A673 (cell line): Measurements from ENCODE around the gene TTLL4. TPM values are rescaled to one million over a fixed set of nuclear protein-coding genes. Genes with fewer than 3 reads are reported as not detected.

Experiments
- BruUV-seq: library from RNA; stranded (reverse); fragments of 400-500 nt; replicated peaks from 2 replicates; lab custom pipeline; 2021; lab: Mats Ljungman, UMichigan
- CTCF ChIA-PET: fragments of 300-600 bp; sonication (Branson Sonifier 250); formaldehyde crosslinking; loops from one replicate; lab custom pipeline; 2022; ENCODE audit warnings: antibody characterized with exemption; lab: Charles Lee
- POLR2A ChIA-PET: fragments of 300-600 bp; sonication (Branson Sonifier 250); formaldehyde crosslinking; loops from one replicate; lab custom pipeline; 2022; ENCODE audit warnings: antibody characterized with exemption; ENCODE audit not compliant: low non-redundant PET; lab: Charles Lee
- DNase-seq: peaks from one replicate; pipeline ENCODE4 v3.0.0-alpha.2; 2015; ENCODE audit warnings: low spot score
- H3K27ac ChIP-seq: fragments of 200-600 bp; sonication (generic); 2 replicates; pipeline ENCODE4 v1.5.1; 2016; ENCODE audit warnings: mixed run types, low read depth, mild to moderate bottlenecking, mixed read lengths, antibody characterized with exemption, low read length; ENCODE audit not compliant: poor library complexity, severe bottlenecking
- H3K27me3 ChIP-seq: fragments of 200-600 bp; sonication (generic); replicated peaks from 2 replicates; pipeline ENCODE4 v1.6.1; 2017; ENCODE audit warnings: mixed run types, low read depth, mild to moderate bottlenecking, mixed read lengths, antibody characterized with exemption, low read length; ENCODE audit not compliant: insufficient read depth, poor library complexity
- H3K36me3 ChIP-seq: fragments of 200-600 bp; sonication (generic); 2 replicates; pipeline ENCODE4 v1.6.1; 2016; ENCODE audit warnings: mixed run types, mild to moderate bottlenecking, mixed read lengths, antibody characterized with exemption, low read length; ENCODE audit not compliant: insufficient read depth, poor library complexity, severe bottlenecking
- H3K4me1 ChIP-seq: fragments of 200-600 bp; sonication (generic); 2 replicates; pipeline ENCODE4 v1.6.1; 2017; ENCODE audit warnings: mixed run types, mild to moderate bottlenecking, mixed read lengths, antibody characterized with exemption, low read length; ENCODE audit not compliant: insufficient read depth, poor library complexity, severe bottlenecking
- H3K4me3 ChIP-seq: fragments of 200-600 bp; sonication (generic); 2 replicates; pipeline ENCODE4 v1.5.1; 2016; ENCODE audit warnings: low read depth, mixed run types, mild to moderate bottlenecking, mixed read lengths, low read length; ENCODE audit not compliant: poor library complexity, severe bottlenecking
- H3K9me3 ChIP-seq: fragments of 200-600 bp; sonication (generic); 2 replicates; pipeline ENCODE4 v1.6.1; 2016; ENCODE audit warnings: mixed run types, low read depth, mild to moderate bottlenecking, mixed read lengths, antibody characterized with exemption, low read length; ENCODE audit not compliant: poor library complexity, severe bottlenecking
- EZH2 ChIP-seq: fragments of 200-600 bp; sonication (generic); IDR thresholded peaks from 2 replicates; pipeline ENCODE4 v1.6.1; 2017; ENCODE audit warnings: borderline replicate concordance, low read depth, mild to moderate bottlenecking, mixed read lengths, antibody characterized with exemption, low read length; ENCODE audit not compliant: poor library complexity, severe bottlenecking
- intact Hi-C: fragments of 100-400 bp; cut with micrococcal nuclease; formaldehyde crosslinking; loops from one replicate; pipeline ENCODE4 v1.10.0; 2022; ENCODE audit not compliant: unreplicated experiment
- total RNA-seq: library from RNA; stranded (reverse); gene quantifications from 2 replicates; pipeline ENCODE4 v1.2.3, GENCODE V29; 2021
- TF ChIP-seq, protein P1 (sequence below): fragments of 300-800, 200-600 bp; sonication (generic); conservative IDR thresholded peaks from 2 replicates; pipeline ENCODE4 v1.5.1; 2017; ENCODE audit warnings: low read depth, mild to moderate bottlenecking, antibody characterized with exemption, low read length, moderate library complexity, mixed read lengths

The TTLL4 gene
- total RNA-seq, 1 experiment from 2014 or later: 100 TPM

DNA sequence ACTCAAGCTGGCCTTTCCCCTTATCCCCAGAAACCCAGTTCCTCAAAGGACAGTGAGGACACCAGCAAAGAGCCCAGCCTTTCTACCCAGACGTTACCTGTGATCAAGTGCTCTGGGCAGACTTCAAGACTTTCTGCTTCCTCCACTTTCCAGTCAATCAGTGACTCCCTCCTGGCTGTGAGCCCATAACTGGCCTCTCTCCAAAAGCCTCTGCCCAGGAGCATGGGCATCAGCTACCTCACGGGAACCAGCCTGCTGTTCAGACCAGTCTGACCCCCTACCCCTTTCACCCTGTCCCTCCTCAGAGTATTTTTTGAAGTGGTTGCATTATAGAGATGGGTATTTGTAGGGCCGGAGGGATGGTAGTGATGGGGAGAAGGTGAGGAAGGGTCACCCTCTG, 43.6 kb downstream of the TTLL4 start:
- no TSS peak for BruUV-seq
- Histone ChIP-seq H3K9me3 (no peaks in the 10 kb centered on the region), H3K4me1 (no peaks in the 10 kb centered on the region), H3K27ac (no peak overlapping the region), H3K4me3 (no peak overlapping the region), H3K36me3 (peaks cover 53% of the 10 kb centered on the region), H3K27me3 (no peaks in the 10 kb centered on the region)
- no peak for TF ChIP-seq EZH2
- TF ChIP-seq, protein P1, sequence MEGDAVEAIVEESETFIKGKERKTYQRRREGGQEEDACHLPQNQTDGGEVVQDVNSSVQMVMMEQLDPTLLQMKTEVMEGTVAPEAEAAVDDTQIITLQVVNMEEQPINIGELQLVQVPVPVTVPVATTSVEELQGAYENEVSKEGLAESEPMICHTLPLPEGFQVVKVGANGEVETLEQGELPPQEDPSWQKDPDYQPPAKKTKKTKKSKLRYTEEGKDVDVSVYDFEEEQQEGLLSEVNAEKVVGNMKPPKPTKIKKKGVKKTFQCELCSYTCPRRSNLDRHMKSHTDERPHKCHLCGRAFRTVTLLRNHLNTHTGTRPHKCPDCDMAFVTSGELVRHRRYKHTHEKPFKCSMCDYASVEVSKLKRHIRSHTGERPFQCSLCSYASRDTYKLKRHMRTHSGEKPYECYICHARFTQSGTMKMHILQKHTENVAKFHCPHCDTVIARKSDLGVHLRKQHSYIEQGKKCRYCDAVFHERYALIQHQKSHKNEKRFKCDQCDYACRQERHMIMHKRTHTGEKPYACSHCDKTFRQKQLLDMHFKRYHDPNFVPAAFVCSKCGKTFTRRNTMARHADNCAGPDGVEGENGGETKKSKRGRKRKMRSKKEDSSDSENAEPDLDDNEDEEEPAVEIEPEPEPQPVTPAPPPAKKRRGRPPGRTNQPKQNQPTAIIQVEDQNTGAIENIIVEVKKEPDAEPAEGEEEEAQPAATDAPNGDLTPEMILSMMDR: no peak
- ChIA-PET CTCF (interaction anchor here (1.2 kb wide), 1 partner anchor 93 kb away, joined by 3 read pairs; no protein-coding TSS in a partner anchor), POLR2A (no interaction called here)
- intact Hi-C loops: no loop called here
- DNase-seq: no peak

DNA sequence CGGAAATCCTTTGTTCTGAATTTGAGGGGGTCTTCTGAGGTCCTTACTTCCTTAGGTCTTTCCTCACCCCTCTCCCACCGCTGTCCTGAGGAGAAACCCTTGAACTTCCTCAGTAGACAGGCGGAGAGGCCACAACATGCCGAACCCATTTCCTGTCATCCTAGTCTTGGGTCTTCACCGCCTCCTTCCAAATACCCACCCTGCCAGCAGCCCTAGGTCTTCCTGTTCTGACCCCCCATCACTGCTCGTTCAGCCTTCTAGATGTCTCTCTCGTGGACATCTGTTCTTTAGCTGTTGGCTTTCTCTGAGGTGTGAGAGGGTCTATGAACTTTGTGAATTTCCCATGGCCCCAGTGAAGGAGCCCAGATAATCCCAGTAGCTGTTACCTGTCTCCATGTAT, 44.1 kb downstream of the TTLL4 start:
- POLR2A ChIA-PET: no interaction called here
- TF ChIP-seq, protein P1: no peak
- TF ChIP-seq EZH2: no peak
- peaks cover 48% of the 10 kb centered on the region for H3K36me3 ChIP-seq
- no TSS peak for BruUV-seq
- no peak for DNase-seq
- no peaks in the 10 kb centered on the region for H3K4me1 ChIP-seq
- no peaks in the 10 kb centered on the region for H3K9me3 ChIP-seq
- no peak overlapping the region for H3K4me3 ChIP-seq
- CTCF ChIA-PET: interaction anchor here (1.2 kb wide), 1 partner anchor 93 kb away, joined by 3 read pairs; no protein-coding TSS in a partner anchor
- no peak overlapping the region for H3K27ac ChIP-seq
- no peaks in the 10 kb centered on the region for H3K27me3 ChIP-seq
- intact Hi-C loops: no loop called here

DNA sequence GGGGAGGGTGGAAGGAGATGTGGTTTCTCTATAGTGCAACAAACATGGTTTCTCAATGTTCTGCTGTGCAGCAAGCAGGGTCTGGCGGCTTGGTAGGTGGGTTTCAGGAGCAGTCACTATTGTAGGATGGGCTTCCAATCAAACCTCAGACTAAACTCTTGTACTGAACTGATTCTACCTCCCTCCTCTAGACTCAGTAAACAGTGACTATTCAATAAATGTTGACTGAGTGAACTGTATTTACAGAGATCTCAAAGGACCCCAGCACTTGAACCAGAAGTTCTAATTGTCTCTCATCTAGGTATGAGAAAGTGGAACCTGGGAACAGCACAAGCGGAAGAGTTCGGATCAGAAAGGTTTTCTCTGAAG, 44.5 kb downstream of the TTLL4 start:
- H3K4me1 ChIP-seq: no peaks in the 10 kb centered on the region
- no peaks in the 10 kb centered on the region for H3K27me3 ChIP-seq
- ChIA-PET CTCF (no interaction called here), POLR2A (no interaction called here)
- BruUV-seq: no TSS peak
- H3K9me3 ChIP-seq: no peaks in the 10 kb centered on the region
- H3K4me3 ChIP-seq: no peak overlapping the region
- no peak for DNase-seq
- intact Hi-C loops: no loop called here
- H3K36me3 ChIP-seq: peaks cover 44% of the 10 kb centered on the region
- H3K27ac ChIP-seq: no peak overlapping the region
- TF ChIP-seq, protein P1: no peak
- no peak for TF ChIP-seq EZH2
